ENCODE data around the gene XG.
A peak's percentile ranks its signal among the peaks of the same experiment; 100 is the strongest.
"Not testable (repeated sequence)": the region's sequence is repeated elsewhere in the genome, so short reads cannot be mapped to it uniquely, and the experiment has no call there.

Gene XG

GRCh38 chrX:2735270-2735669 lies 16.6 kb upstream of the XG start:
- no peak for DNase-seq

GRCh38 chrX:2740672-2741071 lies 11.2 kb upstream of the XG start:
- DNase-seq: no peak

- no peak for DNase-seq
Measured at GRCh38 chrX:2741386-2741785, 10.5 kb upstream of the XG start.

GRCh38 chrX:2746250-2746649 lies 5.6 kb upstream of the XG start:
- DNase-seq: not testable (repeated sequence)

GRCh38 chrX:2748171-2748814 lies 3.5 kb upstream of the XG start:
- DNase-seq: no peak

- no peak for DNase-seq
Measured at GRCh38 chrX:2748815-2749188, 3.0 kb upstream of the XG start.

- no peak for DNase-seq
Measured at GRCh38 chrX:2751291-2751690, 549 bp upstream of the XG start.

GRCh38 chrX:2752441-2752840 lies 601 bp downstream of the XG start:
- DNase-seq: not testable (repeated sequence)

GRCh38 chrX:2755163-2755715 lies 3.4 kb downstream of the XG start:
- not testable (repeated sequence) for DNase-seq

GRCh38 chrX:2756548-2756947 lies 4.7 kb downstream of the XG start:
- DNase-seq: no peak

GRCh38 chrX:2761246-2761645 lies 9.4 kb downstream of the XG start:
- DNase-seq: no peak

GRCh38 chrX:2762671-2763070 lies 10.8 kb downstream of the XG start:
- DNase-seq: not testable (repeated sequence)

GRCh38 chrX:2764766-2765548 lies 13.1 kb downstream of the XG start:
- not testable (repeated sequence) for DNase-seq

GRCh38 chrX:2765549-2765830 lies 13.7 kb downstream of the XG start:
- no peak for DNase-seq

GRCh38 chrX:2766906-2767305 lies 15.1 kb downstream of the XG start:
- no peak for DNase-seq

GRCh38 chrX:2767631-2768455 lies 16.0 kb downstream of the XG start:
- no peak for DNase-seq

GRCh38 chrX:2769615-2770014 lies 17.8 kb downstream of the XG start:
- no peak for DNase-seq

- DNase-seq: peak; percentile 0
Measured at GRCh38 chrX:2773166-2774055, 21.6 kb downstream of the XG start.

GRCh38 chrX:2774057-2774456 lies 22.2 kb downstream of the XG start:
- no peak for DNase-seq

- no peak for DNase-seq
Measured at GRCh38 chrX:2774776-2775175, 22.9 kb downstream of the XG start.

GRCh38 chrX:2780472-2781225 lies 28.8 kb downstream of the XG start:
- DNase-seq: peak; percentile 67

GRCh38 chrX:2781226-2781571 lies 29.4 kb downstream of the XG start:
- peak; percentile 65 for DNase-seq

All from DMS53 (cell line).